WTC11 (cell line): ENCODE results near the gene ZNF202. TPM values are rescaled to one million over a fixed set of nuclear protein-coding genes. Genes with fewer than 3 reads are reported as not detected.

ENCODE experiments used
- ATAC-seq: fragments of 200-7000 bp; cut with Tn5 transposase; 2 replicates; pipeline ENCODE4 v1.10.0; 2021; ENCODE audit warnings: mild to moderate bottlenecking, moderate library complexity
- CTCF ChIA-PET: fragments of 300-600 bp; sonication (Branson Sonifier 250); formaldehyde crosslinking; loops from one replicate; lab custom pipeline; 2021; ENCODE audit warnings: antibody characterized with exemption; lab: Charles Lee
- POLR2A ChIA-PET: fragments of 350-600 bp; sonication (Branson Sonifier 250); formaldehyde crosslinking; loops from one replicate; lab custom pipeline; 2021; ENCODE audit warnings: antibody characterized with exemption; lab: Charles Lee
- DNase-seq: peaks from one replicate; pipeline ENCODE4 v3.0.0; 2021; ENCODE audit warnings: low spot score
- H3K27ac Mint-ChIP-seq: 2 replicates; pipeline ENCODE4 v1.8.0; 2021; ENCODE audit warnings: mixed read lengths
- H3K27me3 Mint-ChIP-seq: 2 replicates; pipeline ENCODE4 v1.8.0; 2021; ENCODE audit warnings: low read depth, mild to moderate bottlenecking, moderate library complexity, mixed read lengths
- H3K36me3 Mint-ChIP-seq: 2 replicates; pipeline ENCODE4 v1.8.0; 2021; ENCODE audit warnings: mixed read lengths
- H3K4me1 Mint-ChIP-seq: 2 replicates; pipeline ENCODE4 v1.8.0; 2022; ENCODE audit warnings: mixed read lengths
- H3K4me3 Mint-ChIP-seq: 2 replicates; pipeline ENCODE4 v1.8.0; 2021; ENCODE audit warnings: mild to moderate bottlenecking, moderate library complexity, mixed read lengths
- H3K9me3 Mint-ChIP-seq: 2 replicates; pipeline ENCODE4 v1.8.0; 2021; ENCODE audit warnings: mixed read lengths
- CREM ChIP-seq: sonication (generic); formaldehyde crosslinking; IDR thresholded peaks from 2 replicates; pipeline ENCODE4 v1.8.1; 2022; ENCODE audit warnings: mild to moderate bottlenecking, missing genetic modification reagents, moderate library complexity
- E2F4 ChIP-seq: sonication (generic); formaldehyde crosslinking; IDR thresholded peaks from 2 replicates; pipeline ENCODE4 v1.8.1; 2022; ENCODE audit warnings: low read depth, mild to moderate bottlenecking, moderate library complexity, missing genetic modification reagents, borderline replicate concordance
- GRHL2 ChIP-seq: fragments of 250-450 bp; sonication (Bioruptor Pico); IDR thresholded peaks from 2 replicates; pipeline ENCODE4 v1.8.0; 2022; ENCODE audit warnings: mild to moderate bottlenecking, moderate library complexity; ENCODE audit not compliant: insufficient replicate concordance, severe bottlenecking
- GTF2I ChIP-seq: fragments of 250-450 bp; sonication (Bioruptor Pico); conservative IDR thresholded peaks from 2 replicates; pipeline ENCODE4 v1.4.0; 2021; ENCODE audit warnings: mild to moderate bottlenecking
- IRF2 ChIP-seq: sonication (generic); formaldehyde crosslinking; IDR thresholded peaks from 2 replicates; pipeline ENCODE4 v1.8.0; 2022; ENCODE audit warnings: low read depth, missing genetic modification reagents, borderline replicate concordance
- NR2C2 ChIP-seq: sonication (generic); formaldehyde crosslinking; IDR thresholded peaks from 2 replicates; pipeline ENCODE4 v1.8.0; 2022; ENCODE audit warnings: mild to moderate bottlenecking, missing genetic modification reagents
- NR3C1 ChIP-seq: sonication (generic); formaldehyde crosslinking; conservative IDR thresholded peaks from 2 replicates; pipeline ENCODE4 v1.8.1; 2023; ENCODE audit warnings: low read depth, mild to moderate bottlenecking, missing genetic modification reagents
- OVOL2 ChIP-seq: fragments of 250-450 bp; sonication (Bioruptor Pico); IDR thresholded peaks from 2 replicates; pipeline ENCODE4 v1.9.0; 2021; ENCODE audit warnings: mild to moderate bottlenecking, borderline replicate concordance
- PRDM15 ChIP-seq: sonication (generic); formaldehyde crosslinking; IDR thresholded peaks from 2 replicates; pipeline ENCODE4 v1.8.0; 2022; ENCODE audit warnings: missing genetic modification reagents
- SMAD3 ChIP-seq: sonication (generic); formaldehyde crosslinking; IDR thresholded peaks from 2 replicates; pipeline ENCODE4 v1.8.0; 2022; ENCODE audit warnings: missing genetic modification reagents, mild to moderate bottlenecking, borderline replicate concordance
- TCF7 ChIP-seq: sonication (generic); formaldehyde crosslinking; IDR thresholded peaks from 2 replicates; pipeline ENCODE4 v1.8.0; 2022; ENCODE audit warnings: mild to moderate bottlenecking, low read depth, missing genetic modification reagents, moderate library complexity
- TP53 ChIP-seq: sonication (generic); formaldehyde crosslinking; IDR thresholded peaks from 2 replicates; pipeline ENCODE4 v1.8.1; 2023; ENCODE audit warnings: mild to moderate bottlenecking, missing genetic modification reagents
- ZNF138 ChIP-seq: sonication (generic); formaldehyde crosslinking; conservative IDR thresholded peaks from 2 replicates; pipeline ENCODE4 v1.8.1; 2022; ENCODE audit warnings: mild to moderate bottlenecking, moderate library complexity, missing genetic modification reagents
- ZNF232 ChIP-seq: sonication (generic); formaldehyde crosslinking; IDR thresholded peaks from 2 replicates; pipeline ENCODE4 v1.8.0; 2022; ENCODE audit warnings: mild to moderate bottlenecking, missing genetic modification reagents
- total RNA-seq: library from RNA; stranded (reverse); gene quantifications from 3 replicates; pipeline ENCODE4 v1.2.3, GENCODE V29; 2021
- TF ChIP-seq, protein P1 (sequence below): sonication (generic); formaldehyde crosslinking; IDR thresholded peaks from 2 replicates; pipeline ENCODE4 v1.8.1; 2023; ENCODE audit warnings: mild to moderate bottlenecking, missing genetic modification reagents, borderline replicate concordance
- TF ChIP-seq, protein P2 (sequence below): sonication (generic); formaldehyde crosslinking; IDR thresholded peaks from 2 replicates; pipeline ENCODE4 v1.8.0; 2022; ENCODE audit warnings: mild to moderate bottlenecking, missing genetic modification reagents
- TF ChIP-seq, protein P3 (sequence below): sonication (generic); formaldehyde crosslinking; conservative IDR thresholded peaks from 2 replicates; pipeline ENCODE4 v1.8.1; 2022; ENCODE audit warnings: mild to moderate bottlenecking, missing genetic modification reagents
- TF ChIP-seq, protein P4 (sequence below): fragments of 200-600 bp; IDR thresholded peaks from 2 replicates; pipeline ENCODE4 v1.8.0; 2022; ENCODE audit warnings: antibody characterized with exemption
- TF ChIP-seq, protein P5 (sequence below): sonication (generic); formaldehyde crosslinking; IDR thresholded peaks from 2 replicates; pipeline ENCODE4 v1.8.0; 2022; ENCODE audit warnings: mild to moderate bottlenecking, missing genetic modification reagents

ZNF202 gene
- total RNA-seq, 1 experiment from 2014 or later: 29.9 TPM

GRCh38 chr11:123762422-123762821, 21.0 kb upstream of the ZNF202 start:
- H3K27me3 Mint-ChIP-seq: no peaks in the 10 kb centered on the region
- H3K27ac Mint-ChIP-seq: no peak overlapping the region
- DNase-seq (no peak), ATAC-seq (no peak)
- H3K9me3 Mint-ChIP-seq: peaks cover 44% of the 10 kb centered on the region
- H3K36me3 Mint-ChIP-seq: peaks cover 40% of the 10 kb centered on the region
- ChIA-PET CTCF (no interaction called here), POLR2A (no interaction called here)
- TF ChIP-seq, protein P1, sequence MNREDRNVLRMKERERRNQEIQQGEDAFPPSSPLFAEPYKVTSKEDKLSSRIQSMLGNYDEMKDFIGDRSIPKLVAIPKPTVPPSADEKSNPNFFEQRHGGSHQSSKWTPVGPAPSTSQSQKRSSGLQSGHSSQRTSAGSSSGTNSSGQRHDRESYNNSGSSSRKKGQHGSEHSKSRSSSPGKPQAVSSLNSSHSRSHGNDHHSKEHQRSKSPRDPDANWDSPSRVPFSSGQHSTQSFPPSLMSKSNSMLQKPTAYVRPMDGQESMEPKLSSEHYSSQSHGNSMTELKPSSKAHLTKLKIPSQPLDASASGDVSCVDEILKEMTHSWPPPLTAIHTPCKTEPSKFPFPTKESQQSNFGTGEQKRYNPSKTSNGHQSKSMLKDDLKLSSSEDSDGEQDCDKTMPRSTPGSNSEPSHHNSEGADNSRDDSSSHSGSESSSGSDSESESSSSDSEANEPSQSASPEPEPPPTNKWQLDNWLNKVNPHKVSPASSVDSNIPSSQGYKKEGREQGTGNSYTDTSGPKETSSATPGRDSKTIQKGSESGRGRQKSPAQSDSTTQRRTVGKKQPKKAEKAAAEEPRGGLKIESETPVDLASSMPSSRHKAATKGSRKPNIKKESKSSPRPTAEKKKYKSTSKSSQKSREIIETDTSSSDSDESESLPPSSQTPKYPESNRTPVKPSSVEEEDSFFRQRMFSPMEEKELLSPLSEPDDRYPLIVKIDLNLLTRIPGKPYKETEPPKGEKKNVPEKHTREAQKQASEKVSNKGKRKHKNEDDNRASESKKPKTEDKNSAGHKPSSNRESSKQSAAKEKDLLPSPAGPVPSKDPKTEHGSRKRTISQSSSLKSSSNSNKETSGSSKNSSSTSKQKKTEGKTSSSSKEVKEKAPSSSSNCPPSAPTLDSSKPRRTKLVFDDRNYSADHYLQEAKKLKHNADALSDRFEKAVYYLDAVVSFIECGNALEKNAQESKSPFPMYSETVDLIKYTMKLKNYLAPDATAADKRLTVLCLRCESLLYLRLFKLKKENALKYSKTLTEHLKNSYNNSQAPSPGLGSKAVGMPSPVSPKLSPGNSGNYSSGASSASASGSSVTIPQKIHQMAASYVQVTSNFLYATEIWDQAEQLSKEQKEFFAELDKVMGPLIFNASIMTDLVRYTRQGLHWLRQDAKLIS (CRISPR knock-in tag): no peak
- TF ChIP-seq IRF2 (CRISPR knock-in tag) (no peak), CREM (CRISPR knock-in tag) (no peak), ZNF138 (CRISPR knock-in tag) (no peak), ZNF232 (CRISPR knock-in tag) (no peak), TP53 (CRISPR knock-in tag) (no peak)
- TF ChIP-seq, protein P2, sequence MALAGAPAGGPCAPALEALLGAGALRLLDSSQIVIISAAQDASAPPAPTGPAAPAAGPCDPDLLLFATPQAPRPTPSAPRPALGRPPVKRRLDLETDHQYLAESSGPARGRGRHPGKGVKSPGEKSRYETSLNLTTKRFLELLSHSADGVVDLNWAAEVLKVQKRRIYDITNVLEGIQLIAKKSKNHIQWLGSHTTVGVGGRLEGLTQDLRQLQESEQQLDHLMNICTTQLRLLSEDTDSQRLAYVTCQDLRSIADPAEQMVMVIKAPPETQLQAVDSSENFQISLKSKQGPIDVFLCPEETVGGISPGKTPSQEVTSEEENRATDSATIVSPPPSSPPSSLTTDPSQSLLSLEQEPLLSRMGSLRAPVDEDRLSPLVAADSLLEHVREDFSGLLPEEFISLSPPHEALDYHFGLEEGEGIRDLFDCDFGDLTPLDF (CRISPR knock-in tag): no peak
- H3K4me1 Mint-ChIP-seq: no peaks in the 10 kb centered on the region
- H3K4me3 Mint-ChIP-seq: no peak overlapping the region

GRCh38 chr11:123760894-123761293, 19.4 kb upstream of the ZNF202 start:
- TF ChIP-seq NR2C2 (CRISPR knock-in tag) (no peak), PRDM15 (CRISPR knock-in tag) (no peak), GRHL2 (CRISPR knock-in tag) (no peak), SMAD3 (no peak), E2F4 (CRISPR knock-in tag) (no peak), NR3C1 (CRISPR knock-in tag) (no peak), TCF7 (CRISPR knock-in tag) (no peak), OVOL2 (CRISPR knock-in tag) (no peak), GTF2I (no peak), TP53 (CRISPR knock-in tag) (no peak)
- TF ChIP-seq, protein P3, sequence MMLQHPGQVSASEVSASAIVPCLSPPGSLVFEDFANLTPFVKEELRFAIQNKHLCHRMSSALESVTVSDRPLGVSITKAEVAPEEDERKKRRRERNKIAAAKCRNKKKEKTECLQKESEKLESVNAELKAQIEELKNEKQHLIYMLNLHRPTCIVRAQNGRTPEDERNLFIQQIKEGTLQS (CRISPR knock-in tag): no peak
- TF ChIP-seq, protein P2 (CRISPR knock-in tag): no peak
- TF ChIP-seq, protein P4, sequence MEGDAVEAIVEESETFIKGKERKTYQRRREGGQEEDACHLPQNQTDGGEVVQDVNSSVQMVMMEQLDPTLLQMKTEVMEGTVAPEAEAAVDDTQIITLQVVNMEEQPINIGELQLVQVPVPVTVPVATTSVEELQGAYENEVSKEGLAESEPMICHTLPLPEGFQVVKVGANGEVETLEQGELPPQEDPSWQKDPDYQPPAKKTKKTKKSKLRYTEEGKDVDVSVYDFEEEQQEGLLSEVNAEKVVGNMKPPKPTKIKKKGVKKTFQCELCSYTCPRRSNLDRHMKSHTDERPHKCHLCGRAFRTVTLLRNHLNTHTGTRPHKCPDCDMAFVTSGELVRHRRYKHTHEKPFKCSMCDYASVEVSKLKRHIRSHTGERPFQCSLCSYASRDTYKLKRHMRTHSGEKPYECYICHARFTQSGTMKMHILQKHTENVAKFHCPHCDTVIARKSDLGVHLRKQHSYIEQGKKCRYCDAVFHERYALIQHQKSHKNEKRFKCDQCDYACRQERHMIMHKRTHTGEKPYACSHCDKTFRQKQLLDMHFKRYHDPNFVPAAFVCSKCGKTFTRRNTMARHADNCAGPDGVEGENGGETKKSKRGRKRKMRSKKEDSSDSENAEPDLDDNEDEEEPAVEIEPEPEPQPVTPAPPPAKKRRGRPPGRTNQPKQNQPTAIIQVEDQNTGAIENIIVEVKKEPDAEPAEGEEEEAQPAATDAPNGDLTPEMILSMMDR: no peak
- TF ChIP-seq, protein P5, sequence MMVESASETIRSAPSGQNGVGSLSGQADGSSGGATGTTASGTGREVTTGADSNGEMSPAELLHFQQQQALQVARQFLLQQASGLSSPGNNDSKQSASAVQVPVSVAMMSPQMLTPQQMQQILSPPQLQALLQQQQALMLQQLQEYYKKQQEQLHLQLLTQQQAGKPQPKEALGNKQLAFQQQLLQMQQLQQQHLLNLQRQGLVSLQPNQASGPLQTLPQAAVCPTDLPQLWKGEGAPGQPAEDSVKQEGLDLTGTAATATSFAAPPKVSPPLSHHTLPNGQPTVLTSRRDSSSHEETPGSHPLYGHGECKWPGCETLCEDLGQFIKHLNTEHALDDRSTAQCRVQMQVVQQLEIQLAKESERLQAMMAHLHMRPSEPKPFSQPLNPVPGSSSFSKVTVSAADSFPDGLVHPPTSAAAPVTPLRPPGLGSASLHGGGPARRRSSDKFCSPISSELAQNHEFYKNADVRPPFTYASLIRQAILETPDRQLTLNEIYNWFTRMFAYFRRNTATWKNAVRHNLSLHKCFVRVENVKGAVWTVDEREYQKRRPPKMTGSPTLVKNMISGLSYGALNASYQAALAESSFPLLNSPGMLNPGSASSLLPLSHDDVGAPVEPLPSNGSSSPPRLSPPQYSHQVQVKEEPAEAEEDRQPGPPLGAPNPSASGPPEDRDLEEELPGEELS (CRISPR knock-in tag): no peak
- peaks cover 36% of the 10 kb centered on the region for H3K9me3 Mint-ChIP-seq
- ATAC-seq (no peak), DNase-seq (no peak)
- ChIA-PET POLR2A (no interaction called here), CTCF (interaction anchor here (0.6 kb wide), 1 partner anchor 1003 kb away, joined by 6 read pairs; no protein-coding TSS in a partner anchor)
- peaks cover 6% of the 10 kb centered on the region; the same call in 1 of the 2 replicates for H3K4me1 Mint-ChIP-seq
- H3K27ac Mint-ChIP-seq: no peak overlapping the region
- peaks cover 36% of the 10 kb centered on the region for H3K36me3 Mint-ChIP-seq
- no peak overlapping the region for H3K4me3 Mint-ChIP-seq
- H3K27me3 Mint-ChIP-seq: no peaks in the 10 kb centered on the region
